ENCODE results near the gene CNTRL.
"Not testable (repeated sequence)": the region's sequence is repeated elsewhere in the genome, so short reads cannot be mapped to it uniquely, and the experiment has no call there.

The CNTRL gene

DNA sequence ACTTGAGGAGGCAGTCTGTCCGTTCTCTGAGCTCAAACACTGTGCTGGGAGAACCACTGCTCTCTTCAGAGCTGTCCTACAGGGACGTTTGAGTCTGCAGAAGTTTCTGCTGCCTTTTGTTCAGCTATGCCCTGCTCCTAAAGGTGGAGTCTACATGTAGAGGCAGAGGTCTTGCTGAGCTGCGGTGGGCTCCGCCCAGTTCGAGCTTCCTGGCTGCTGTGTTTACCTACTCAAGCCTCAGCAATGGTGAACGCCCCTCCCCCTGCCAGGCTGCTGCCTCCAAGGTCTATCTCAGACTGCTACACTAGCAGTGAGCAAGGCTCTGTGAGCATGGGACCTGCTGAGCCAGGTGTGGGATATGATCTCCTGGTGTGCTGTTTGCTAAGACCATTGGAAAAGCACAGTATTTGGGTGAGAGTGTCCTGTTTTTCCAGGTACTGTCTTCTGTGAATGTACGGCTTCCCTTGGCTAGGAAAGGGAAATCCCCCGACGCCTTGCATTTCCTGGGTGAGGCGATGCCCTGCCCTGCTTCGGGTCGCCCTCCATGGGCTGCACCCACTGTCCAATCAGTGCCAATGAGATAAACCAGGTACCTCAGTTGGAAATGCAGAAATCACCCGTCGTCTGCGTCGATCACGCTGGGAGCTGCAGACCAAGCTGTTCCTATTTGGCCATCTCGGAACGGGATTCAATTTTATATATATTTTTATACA is 58.5 kb downstream of the CNTRL start:
- DNase-seq = no peak

DNA sequence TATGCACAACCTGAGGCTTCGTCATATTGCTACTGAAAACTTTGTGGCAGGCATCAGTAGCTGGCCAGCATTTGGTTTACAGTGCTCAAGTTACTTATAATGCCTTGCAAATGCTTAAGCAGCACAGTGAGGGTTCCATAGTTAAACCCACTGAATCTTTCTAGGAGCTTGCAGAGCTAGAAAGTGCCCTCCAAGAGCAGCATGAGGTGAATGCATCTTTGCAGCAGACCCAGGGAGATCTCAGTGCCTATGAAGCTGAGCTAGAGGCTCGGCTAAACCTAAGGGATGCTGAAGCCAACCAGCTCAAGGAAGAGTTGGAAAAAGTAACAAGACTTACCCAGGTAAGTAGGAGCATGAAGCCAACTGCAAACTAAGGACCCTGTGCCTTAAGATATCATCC is 60.9 kb downstream of the CNTRL start:
- no peak for DNase-seq

DNA sequence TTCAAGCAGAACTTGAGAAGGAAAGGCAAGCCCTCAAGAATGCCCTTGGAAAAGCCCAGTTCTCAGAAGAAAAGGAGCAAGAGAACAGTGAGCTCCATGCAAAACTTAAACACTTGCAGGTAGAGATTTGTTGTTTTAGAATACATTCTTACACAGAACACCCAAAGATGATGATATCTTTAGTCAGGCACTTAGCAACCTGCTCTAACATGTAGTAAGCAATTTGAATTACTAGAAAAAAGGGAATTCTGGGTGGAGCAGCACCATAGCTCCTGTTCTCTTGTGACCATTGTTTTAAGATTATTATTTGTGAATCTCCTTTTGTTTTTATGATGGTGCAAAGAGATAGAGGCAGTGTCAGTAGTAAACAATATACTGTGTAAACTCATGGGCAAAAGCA is 63.8 kb downstream of the CNTRL start:
- no peak for DNase-seq

DNA sequence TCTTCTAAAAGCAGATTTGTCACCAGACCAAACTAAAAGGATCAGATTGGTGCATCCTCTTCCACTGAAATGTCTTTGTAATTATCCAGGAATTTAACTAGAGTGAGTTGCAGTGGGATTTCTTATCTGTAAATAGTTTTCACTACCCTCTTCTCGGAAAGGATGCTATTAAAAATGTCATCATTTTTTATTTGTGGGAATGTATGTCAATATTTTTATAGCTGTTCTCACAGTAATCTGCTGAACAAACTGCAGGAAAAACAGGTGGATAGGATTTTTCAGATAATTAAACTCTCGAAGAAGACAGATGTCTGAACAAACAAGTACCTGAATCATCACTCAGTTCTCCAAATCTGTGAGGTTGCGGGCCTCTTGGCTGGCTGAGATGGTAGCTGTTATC is 64.2 kb downstream of the CNTRL start:
- DNase-seq = no peak

DNA sequence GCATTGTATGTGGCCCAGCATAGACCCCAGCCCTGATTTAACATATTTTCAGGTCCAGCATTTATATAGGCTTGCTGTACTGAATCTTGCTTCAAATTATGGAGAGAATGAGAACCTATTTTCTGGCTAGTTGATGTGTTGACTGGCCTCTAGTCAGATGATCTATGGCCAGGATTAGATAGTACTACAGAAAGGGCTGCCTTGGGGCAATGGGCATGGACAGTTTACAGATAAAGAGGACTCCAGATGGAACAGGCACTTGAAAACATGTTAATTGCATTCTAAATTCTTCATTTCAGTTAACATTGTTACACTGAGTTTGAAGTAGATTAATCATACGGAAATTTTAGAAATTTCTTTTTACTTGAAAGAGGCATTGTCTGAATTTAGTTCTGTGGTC is 65.4 kb downstream of the CNTRL start:
- no peak for DNase-seq

DNA sequence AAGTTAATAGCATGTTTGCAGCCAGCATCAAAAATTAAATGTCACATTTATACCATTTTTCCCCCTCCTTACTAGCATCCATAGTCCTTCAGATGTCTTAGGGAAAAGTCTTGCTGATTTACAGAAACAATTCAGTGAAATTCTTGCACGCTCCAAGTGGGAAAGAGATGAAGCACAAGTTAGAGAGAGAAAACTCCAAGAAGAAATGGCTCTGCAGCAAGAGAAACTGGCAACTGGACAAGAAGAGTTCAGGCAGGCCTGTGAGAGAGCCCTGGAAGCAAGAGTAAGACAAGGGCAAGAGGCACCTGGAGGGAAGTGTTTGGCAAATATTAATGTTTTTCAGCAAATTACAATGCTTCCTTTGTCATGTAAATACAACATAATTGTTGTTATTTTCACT is 66.6 kb downstream of the CNTRL start:
- no peak for DNase-seq

DNA sequence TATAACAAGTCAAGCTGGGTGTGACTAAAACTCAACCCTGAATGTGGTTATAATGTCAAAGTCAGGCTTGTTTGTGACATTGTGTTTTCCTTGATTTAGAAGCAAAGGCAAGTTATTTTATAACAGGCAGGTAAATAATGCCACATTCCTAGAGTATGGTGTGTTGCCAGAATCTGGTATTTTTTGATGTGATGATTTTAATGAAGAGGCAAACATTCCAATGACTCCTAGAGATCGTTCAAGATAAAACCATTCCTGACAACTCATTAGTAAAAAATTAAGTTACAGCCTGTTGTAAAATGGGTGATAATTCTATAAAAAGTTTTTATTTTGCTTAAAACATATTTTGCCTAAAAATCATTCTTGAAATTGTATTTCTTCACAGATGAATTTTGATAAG is 67.0 kb downstream of the CNTRL start:
- no peak for DNase-seq

DNA sequence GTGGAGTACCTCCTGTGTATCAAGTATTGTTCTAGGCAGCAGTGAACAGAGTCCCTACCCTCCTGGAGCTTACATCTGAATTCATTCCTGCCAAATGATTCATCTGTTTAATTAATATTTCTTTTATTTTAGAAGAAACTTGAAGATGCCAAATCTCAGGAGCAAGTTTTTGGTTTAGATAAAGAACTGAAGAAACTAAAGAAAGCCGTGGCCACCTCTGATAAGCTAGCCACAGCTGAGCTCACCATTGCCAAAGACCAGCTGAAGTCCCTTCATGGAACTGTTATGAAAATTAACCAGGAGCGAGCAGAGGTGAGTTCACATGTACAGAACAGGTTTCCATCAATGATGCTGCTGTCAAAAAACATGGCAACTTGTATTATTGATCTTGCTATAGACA is 69.0 kb downstream of the CNTRL start:
- no peak for DNase-seq

DNA sequence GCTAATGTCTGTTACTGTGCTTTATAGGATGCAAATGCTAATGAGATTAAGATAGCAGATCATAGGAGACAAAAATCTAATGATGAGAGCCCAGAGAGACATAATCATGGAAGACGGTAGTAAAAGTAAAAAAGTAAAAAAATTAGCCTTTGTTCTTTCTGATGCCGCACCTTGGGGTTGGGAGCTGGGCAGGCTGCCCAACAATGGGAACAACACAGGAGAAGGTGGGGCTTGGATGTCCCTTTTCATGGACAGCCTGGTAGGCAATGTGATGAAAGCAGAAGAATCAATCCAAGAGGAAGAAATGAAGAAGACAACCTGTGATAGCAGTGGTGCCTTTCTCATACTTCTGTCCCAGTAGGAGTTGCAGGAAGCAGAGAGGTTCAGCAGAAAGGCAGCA is 69.7 kb downstream of the CNTRL start:
- DNase-seq = no peak

DNA sequence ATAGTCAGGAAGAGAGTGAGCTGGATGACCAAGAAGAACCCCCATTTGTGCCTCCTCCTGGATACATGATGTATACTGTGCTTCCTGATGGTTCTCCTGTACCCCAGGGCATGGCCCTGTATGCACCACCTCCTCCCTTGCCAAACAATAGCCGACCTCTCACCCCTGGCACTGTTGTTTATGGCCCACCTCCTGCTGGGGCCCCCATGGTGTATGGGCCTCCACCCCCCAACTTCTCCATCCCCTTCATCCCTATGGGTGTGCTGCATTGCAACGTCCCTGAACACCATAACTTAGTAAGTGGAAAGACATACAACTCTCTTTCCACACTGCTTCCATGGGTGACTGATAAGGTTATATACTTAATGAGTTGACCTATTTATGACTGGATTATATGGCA is 75.4 kb downstream of the CNTRL start:
- DNase-seq = no peak

DNA sequence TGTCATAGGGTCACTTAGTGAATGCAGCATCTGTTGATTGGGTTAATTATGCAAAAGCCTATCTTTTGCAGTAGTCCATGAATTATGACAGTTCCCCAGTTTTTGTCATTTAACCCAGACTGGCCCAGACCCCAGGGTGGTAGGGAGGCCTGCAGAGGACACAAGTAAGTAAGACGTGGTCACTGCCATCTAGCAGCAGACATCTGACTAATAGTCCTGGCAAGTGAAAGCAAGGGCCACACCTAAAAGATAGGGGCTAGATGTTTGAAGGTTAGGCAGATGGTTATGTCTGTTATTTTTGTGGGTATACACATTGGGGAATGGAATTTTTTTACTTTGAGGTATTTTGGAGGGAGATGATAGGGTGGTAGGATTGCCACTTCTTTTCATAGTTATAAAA is 78.9 kb downstream of the CNTRL start:
- DNase-seq = no peak

DNA sequence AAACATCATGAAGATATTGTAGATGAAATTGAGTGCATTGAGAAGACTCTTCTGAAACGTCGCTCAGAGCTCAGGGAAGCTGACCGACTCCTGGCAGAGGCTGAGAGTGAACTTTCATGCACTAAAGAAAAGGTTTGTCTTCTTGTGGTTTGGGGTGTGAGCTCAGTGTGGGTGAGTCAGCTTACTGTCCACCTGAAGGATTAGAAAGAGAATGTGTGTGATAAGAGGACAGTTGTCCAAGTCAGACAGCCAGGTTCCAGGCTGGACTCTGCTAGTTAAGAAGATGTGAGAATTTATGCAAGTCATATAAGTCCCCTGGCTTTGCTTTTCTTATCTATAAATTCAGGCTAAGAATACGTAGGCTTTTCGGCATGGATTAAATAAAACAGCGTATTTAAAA is 80.0 kb downstream of the CNTRL start:
- DNase-seq = no peak

DNA sequence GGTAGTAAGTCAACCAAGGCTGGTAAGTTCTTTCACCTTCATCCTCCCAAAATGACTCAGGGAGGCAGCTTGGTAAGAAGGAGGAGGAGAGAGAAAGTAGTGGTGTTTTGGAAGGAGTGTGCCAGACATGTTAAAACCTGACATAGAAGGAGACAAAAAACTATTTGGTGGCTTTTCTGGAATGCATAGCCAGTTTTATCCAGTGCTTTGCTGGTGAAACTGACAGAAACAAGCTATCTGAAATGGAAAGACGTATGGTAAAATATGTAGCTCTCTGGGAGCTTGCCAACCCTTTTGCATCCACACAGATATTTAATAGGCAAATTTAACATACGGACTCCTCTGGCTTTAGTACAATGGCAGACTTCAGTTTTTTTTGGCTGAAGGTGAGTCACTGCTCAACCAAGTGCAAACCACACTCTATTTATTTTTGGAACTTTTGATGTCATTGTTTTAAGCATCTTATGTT is 81.5 kb downstream of the CNTRL start:
- DNase-seq = no peak

DNA sequence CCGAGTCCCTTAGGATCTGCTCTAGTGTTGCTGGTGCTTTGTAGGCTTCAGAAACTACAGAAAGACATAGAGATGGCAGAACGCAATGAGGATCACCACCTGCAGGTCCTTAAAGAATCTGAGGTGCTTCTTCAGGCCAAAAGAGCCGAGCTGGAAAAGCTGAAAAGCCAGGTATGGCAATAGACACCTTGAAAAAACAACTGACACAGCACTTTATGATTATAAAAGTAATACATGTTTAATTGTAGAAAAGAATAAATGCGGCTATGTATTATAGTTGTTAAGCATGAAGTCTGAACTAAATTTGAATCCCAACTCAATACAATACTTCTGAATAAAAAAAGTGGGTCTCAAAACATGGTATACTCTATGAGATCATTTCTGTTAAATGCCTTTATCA is 83.2 kb downstream of the CNTRL start:
- no peak for DNase-seq

DNA sequence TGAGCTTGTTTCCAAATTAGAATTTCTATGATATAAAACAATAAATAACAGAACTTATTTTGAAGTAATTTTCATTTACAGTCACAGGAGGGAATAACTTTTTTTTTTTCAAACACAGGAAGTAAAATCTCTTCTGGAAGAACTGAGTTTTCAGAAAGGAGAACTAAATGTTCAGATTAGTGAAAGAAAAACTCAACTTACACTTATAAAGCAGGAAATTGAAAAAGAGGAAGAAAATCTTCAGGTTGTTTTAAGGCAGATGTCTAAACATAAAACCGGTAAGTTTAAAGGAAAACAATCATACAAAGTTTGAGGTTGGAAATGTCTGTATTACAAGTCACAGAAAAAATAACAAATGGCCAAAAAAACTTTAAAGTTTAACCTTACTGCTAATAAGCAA is 85.3 kb downstream of the CNTRL start:
- no peak for DNase-seq

DNA sequence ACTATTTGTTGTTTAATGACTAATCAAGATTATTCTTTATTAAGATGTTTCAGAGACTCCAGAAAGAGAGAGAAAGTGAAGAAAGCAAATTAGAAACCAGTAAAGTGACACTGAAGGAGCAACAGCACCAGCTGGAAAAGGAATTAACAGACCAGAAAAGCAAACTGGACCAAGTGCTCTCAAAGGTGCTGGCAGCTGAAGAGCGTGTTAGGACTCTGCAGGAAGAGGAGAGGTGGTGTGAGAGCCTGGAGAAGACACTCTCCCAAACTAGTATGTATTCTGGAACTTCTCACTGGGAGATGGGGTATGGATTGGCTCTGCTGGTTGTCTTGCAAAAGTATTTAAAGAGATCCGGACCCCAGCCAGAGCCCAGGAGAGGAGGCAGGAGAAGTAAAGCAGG is 93.3 kb downstream of the CNTRL start:
- no peak for DNase-seq

DNA sequence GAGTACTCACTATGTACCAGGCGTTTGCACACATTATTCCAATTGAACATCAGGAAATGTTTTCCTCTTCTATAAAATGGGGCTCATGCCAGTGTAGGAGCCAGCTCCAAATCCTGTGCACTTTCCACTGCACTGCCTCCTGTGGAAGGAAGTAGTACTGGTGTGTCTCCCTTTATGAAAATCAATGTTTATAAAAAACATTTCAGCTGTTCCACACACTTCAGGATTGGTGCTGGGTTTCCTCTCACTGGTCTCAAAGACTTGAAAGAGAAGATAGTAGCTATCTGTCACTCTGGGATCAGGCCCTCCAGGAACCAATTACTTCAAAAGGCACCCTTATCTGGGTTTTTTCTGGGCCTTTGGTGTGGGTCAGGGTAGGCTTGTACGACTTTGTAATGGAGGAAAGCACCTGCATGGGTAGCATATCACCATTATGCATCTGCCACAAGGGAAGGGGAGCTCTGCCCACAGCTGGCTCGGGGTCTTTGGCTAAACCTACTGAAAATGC is 94.4 kb downstream of the CNTRL start:
- DNase-seq = no peak

DNA sequence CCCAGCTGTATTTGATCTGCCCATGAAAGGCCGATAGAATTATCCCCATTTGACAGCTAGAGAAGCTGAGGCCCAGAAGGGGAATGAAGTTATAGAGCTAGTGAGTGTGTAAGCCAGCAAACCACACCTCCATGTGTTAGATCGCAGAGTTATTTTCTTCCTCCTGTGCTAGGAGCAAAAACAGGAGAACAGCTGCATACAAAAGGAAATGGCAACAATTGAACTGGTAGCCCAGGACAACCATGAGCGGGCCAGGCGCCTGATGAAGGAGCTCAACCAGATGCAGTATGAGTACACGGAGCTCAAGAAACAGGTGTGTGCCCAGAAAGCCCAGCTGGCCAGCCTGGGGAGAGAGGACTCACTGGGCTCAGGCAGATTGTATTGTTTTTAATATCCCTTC is 96.5 kb downstream of the CNTRL start:
- no peak for DNase-seq

DNA sequence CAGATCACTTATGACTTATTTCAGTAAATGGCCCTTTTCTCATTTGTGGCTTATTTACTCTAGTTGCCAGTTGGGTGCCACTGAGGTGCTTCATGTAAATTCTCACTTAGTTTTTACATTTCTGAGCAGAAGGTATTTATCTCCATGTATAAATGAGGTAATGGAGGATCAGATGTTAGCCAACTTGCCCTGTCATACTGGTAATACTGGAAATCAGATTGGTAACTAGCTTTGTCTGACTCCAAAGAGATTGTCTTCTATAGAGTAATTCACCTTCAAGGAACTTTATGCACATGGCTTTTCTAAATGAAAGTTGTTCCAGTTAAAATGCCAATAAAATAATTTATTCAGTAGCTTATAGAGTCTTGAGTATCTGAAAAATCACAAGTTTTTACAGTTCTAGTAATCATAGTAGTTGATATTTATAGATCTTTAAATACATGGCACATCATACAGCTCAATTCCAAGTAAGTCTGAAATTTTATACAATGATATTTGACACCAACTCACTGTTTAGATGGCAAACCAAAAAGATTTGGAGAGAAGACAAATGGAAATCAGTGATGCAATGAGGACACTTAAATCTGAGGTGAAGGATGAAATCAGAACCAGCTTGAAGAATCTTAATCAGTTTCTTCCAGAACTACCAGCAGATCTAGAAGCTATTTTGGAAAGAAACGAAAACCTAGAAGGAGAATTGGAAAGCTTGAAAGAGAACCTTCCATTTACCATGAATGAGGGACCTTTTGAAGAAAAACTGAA is 98.2 kb downstream of the CNTRL start:
- DNase-seq = no peak

DNA sequence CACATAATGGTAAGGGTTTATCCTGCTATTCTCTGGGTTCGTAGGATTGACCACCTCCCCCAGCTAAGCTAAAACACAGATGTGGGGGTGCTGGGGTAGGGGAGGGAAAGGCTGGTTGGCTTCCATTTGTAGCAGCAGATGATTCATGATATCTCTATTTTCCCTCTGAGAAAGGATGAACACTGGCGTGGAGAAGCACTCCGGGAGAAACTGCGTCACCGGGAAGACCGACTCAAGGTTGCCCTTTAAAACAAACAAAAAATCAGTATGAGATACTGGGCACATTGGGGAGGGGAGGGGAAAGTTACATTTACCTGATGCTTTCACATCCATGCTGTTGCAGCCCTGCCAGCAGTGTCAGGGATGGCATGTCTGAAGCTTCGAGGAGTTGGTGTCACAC is 98.7 kb downstream of the CNTRL start:
- DNase-seq = no peak

DNA sequence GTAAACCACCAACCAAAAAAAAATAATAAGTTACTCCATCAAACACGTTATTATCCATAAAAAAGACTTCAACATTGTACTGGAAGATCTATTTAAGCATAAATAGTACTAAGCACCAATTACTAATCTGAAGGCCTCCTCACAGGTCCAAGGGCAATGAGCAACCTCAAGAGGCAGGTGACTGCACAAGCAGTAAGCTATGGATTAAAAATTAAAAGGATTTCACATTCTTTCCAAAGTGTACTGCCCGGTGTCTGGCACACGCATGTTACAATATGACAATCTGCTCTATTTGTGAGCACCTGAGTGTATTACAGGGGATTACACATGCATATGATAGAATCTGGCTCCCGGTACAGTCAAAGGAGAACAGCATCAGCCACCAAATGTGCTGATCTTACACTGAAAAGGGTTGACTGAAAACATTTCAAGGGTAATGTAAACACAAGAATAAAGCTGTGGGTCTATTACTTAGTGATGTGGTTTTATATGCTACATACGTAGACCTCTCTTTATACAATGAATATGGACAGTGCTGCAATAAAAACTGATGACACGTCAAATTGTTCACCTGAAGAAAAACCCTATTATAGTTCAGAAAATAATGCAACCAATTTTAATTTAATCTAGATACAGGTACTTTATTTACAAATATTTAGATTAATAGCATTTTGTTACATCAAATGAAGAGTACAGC is 104.1 kb downstream of the CNTRL start:
- DNase-seq = no peak

DNA sequence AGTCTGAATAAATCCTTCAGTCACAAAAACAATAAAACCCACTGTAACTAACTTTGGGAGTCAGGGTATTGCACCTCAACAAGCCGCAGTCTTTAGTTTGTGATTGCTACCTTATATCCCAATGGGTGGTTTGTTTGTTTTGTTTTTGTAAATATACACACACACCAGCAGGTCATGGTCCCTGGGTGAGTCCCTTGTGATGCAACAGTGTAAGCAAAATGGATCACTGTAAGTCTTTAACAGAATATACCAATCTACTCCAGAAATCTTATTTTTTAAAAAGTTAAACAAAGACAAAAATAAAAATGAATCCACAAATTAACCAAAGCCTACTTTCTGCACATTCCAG is 104.6 kb downstream of the CNTRL start:
- not testable (repeated sequence) for DNase-seq

DNA sequence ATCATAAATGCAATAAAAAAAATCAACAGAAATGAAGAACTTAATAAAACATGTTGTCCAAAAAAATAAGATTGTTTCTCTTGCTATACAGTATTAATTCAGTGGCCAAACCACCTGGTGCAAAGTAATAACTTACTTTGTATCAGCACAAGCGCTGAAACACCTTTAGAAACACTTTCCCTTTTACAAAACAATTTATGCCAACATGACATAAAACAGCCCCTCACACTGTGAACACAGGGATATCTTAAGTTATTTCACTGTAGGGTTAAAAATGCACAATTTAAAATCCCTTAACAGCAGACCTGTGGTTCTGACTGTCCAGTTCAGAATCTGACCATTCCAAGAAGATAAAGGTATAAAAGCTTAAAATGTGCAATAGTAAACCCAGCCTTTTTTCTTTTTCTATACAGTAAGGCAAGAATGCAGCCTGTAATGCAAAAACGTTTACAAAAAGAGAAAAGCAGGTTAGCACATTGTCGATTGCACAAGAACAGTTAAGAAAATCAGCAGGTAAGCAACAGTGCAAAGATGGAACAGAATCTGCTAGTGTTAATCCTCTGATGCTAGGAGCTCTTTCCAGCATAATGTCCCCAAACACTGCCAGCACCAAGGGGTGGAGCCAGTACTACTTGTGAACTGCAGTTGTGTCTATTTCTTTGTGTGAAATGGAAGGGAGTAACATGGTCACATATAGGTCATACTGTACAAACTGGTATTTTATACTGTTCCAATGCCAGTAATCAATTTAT is 105.4 kb downstream of the CNTRL start:
- DNase-seq = no peak

Measured in femur (tissue), 1 donor.